ENCODE data around the gene SHC1.
A peak's percentile ranks its signal among the peaks of the same experiment; 100 is the strongest.

Gene SHC1

DNA sequence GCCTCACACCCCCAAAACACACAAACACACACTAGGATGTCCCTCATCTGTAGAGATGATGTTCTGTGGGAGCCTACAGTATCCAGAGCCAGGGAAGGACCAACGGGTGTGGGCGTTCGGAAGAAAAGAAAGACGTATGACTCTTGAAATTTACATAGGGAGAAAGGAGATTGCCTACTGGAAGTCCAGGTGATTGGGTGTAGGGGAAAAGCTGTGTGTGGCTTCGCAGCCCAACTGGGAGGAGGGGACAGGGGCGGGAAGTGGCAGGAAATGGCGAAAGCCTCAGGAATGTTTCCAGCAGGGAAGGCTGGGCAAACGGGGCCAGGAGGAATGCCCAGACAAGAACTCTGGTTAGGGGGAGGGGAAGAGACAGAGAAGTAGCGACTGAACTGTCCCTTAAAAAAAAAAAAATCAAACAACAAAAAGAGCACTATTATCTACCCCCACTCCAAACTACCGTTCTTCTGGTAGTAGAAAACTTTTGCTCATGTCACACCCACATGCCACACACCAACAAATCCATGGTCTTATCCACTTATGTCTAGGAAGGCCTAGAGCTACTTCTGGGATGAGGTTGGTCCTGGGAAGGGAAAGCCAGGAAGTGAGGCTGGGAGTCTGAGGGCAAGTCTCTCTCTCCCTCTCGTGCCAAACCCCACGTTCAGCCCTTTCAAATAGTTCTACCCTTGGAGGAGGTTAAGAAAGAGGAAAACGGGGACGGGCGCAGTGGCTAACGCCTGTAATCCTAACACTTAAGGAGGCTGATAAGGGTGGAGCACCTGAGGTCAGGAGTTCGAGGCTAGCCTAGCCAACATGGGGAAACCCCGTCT, 2.2 kb upstream of the SHC1 start (continued):
- TF ChIP-seq, protein P1, sequence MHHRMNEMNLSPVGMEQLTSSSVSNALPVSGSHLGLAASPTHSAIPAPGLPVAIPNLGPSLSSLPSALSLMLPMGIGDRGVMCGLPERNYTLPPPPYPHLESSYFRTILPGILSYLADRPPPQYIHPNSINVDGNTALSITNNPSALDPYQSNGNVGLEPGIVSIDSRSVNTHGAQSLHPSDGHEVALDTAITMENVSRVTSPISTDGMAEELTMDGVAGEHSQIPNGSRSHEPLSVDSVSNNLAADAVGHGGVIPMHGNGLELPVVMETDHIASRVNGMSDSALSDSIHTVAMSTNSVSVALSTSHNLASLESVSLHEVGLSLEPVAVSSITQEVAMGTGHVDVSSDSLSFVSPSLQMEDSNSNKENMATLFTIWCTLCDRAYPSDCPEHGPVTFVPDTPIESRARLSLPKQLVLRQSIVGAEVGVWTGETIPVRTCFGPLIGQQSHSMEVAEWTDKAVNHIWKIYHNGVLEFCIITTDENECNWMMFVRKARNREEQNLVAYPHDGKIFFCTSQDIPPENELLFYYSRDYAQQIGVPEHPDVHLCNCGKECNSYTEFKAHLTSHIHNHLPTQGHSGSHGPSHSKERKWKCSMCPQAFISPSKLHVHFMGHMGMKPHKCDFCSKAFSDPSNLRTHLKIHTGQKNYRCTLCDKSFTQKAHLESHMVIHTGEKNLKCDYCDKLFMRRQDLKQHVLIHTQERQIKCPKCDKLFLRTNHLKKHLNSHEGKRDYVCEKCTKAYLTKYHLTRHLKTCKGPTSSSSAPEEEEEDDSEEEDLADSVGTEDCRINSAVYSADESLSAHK (tag by site-specific recombination; IDR thresholded peaks at IDR 0.05): peak; percentile 11; the same call in 1 of the 2 replicates
- no peak for TF ChIP-seq KLF16 (tag by site-specific recombination; IDR thresholded peaks at IDR 0.05)
- TF ChIP-seq, protein P2, sequence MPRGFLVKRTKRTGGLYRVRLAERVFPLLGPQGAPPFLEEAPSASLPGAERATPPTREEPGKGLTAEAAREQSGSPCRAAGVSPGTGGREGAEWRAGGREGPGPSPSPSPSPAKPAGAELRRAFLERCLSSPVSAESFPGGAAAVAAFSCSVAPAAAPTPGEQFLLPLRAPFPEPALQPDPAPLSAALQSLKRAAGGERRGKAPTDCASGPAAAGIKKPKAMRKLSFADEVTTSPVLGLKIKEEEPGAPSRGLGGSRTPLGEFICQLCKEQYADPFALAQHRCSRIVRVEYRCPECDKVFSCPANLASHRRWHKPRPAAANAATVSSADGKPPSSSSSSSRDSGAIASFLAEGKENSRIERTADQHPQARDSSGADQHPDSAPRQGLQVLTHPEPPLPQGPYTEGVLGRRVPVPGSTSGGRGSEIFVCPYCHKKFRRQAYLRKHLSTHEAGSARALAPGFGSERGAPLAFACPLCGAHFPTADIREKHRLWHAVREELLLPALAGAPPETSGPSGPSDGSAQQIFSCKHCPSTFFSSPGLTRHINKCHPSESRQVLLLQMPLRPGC (tag by site-specific recombination; IDR thresholded peaks at IDR 0.05): peak; percentile 86
- peak; percentile 69 for TF ChIP-seq OSR2 (tag by site-specific recombination; IDR thresholded peaks at IDR 0.05)
- no peak for TF ChIP-seq MYNN (tag by site-specific recombination; IDR thresholded peaks at IDR 0.05; ENCODE audit: borderline replicate concordance)
- no peak for TF ChIP-seq ZNF426 (tag by site-specific recombination; IDR thresholded peaks at IDR 0.05)
- peak; percentile 27; the same call in 1 of the 2 replicates for TF ChIP-seq WT1 (tag by site-specific recombination; IDR thresholded peaks at IDR 0.05)
- TF ChIP-seq, protein P3, sequence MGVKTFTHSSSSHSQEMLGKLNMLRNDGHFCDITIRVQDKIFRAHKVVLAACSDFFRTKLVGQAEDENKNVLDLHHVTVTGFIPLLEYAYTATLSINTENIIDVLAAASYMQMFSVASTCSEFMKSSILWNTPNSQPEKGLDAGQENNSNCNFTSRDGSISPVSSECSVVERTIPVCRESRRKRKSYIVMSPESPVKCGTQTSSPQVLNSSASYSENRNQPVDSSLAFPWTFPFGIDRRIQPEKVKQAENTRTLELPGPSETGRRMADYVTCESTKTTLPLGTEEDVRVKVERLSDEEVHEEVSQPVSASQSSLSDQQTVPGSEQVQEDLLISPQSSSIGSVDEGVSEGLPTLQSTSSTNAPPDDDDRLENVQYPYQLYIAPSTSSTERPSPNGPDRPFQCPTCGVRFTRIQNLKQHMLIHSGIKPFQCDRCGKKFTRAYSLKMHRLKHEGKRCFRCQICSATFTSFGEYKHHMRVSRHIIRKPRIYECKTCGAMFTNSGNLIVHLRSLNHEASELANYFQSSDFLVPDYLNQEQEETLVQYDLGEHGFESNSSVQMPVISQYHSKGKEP (tag by site-specific recombination; IDR thresholded peaks at IDR 0.05): no peak
- 0 out of 2 replicates have a peak, but pooled peaks have one; percentile 36 for TF ChIP-seq ZNF24 (tag by site-specific recombination; IDR thresholded peaks at IDR 0.05)
- TF ChIP-seq ZNF335 (tag by site-specific recombination; conservative IDR thresholded peaks at IDR 0.05): peak; percentile 59
- no peak for TF ChIP-seq GFI1B (tag by site-specific recombination; IDR thresholded peaks at IDR 0.05)
- TF ChIP-seq, protein P4, sequence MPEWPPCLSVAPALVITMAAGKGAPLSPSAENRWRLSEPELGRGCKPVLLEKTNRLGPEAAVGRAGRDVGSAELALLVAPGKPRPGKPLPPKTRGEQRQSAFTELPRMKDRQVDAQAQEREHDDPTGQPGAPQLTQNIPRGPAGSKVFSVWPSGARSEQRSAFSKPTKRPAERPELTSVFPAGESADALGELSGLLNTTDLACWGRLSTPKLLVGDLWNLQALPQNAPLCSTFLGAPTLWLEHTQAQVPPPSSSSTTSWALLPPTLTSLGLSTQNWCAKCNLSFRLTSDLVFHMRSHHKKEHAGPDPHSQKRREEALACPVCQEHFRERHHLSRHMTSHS (tag by site-specific recombination; IDR thresholded peaks at IDR 0.05): no peak
- TF ChIP-seq, protein P5, sequence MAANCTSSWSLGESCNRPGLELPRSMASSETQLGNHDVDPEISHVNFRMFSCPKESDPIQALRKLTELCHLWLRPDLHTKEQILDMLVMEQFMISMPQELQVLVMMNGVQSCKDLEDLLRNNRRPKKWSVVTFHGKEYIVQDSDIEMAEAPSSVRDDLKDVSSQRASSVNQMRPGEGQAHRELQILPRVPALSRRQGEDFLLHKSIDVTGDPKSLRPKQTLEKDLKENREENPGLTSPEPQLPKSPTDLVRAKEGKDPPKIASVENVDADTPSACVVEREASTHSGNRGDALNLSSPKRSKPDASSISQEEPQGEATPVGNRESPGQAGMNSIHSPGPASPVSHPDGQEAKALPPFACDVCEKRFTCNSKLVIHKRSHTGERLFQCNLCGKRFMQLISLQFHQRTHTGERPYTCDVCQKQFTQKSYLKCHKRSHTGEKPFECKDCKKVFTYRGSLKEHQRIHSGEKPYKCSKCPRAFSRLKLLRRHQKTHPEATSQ (tag by site-specific recombination; IDR thresholded peaks at IDR 0.05): no peak
- TF ChIP-seq ZNF768 (tag by site-specific recombination; IDR thresholded peaks at IDR 0.05): no peak
- no peak for TF ChIP-seq HOXD13 (CRISPR knock-in tag; IDR thresholded peaks at IDR 0.05; ENCODE audit: borderline replicate concordance)
- no peak for TF ChIP-seq SALL2 (tag by site-specific recombination; IDR thresholded peaks at IDR 0.05; ENCODE audit: borderline replicate concordance)
- TF ChIP-seq, protein P6, sequence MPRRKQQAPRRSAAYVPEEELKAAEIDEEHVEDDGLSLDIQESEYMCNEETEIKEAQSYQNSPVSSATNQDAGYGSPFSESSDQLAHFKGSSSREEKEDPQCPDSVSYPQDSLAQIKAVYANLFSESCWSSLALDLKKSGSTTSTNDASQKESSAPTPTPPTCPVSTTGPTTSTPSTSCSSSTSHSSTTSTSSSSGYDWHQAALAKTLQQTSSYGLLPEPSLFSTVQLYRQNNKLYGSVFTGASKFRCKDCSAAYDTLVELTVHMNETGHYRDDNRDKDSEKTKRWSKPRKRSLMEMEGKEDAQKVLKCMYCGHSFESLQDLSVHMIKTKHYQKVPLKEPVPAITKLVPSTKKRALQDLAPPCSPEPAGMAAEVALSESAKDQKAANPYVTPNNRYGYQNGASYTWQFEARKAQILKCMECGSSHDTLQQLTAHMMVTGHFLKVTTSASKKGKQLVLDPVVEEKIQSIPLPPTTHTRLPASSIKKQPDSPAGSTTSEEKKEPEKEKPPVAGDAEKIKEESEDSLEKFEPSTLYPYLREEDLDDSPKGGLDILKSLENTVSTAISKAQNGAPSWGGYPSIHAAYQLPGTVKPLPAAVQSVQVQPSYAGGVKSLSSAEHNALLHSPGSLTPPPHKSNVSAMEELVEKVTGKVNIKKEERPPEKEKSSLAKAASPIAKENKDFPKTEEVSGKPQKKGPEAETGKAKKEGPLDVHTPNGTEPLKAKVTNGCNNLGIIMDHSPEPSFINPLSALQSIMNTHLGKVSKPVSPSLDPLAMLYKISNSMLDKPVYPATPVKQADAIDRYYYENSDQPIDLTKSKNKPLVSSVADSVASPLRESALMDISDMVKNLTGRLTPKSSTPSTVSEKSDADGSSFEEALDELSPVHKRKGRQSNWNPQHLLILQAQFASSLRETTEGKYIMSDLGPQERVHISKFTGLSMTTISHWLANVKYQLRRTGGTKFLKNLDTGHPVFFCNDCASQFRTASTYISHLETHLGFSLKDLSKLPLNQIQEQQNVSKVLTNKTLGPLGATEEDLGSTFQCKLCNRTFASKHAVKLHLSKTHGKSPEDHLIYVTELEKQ (tag by site-specific recombination; IDR thresholded peaks at IDR 0.05; ENCODE audit: borderline replicate concordance): no peak
- no peak for TF ChIP-seq OVOL3 (tag by site-specific recombination; IDR thresholded peaks at IDR 0.05)
- no peak for TF ChIP-seq TRIM28 (IDR thresholded peaks at IDR 0.05; ENCODE audit: borderline replicate concordance, low read length)
- TF ChIP-seq ZNF610 (tag by site-specific recombination; IDR thresholded peaks at IDR 0.05; ENCODE audit: borderline replicate concordance): no peak
- no peak for TF ChIP-seq ZNF10 (tag by site-specific recombination; IDR thresholded peaks at IDR 0.05)
- TF ChIP-seq REPIN1 (tag by site-specific recombination; IDR thresholded peaks at IDR 0.05; ENCODE audit: low read depth): no peak
- 0 out of 2 replicates have a peak, but pooled peaks have one; percentile 30 for TF ChIP-seq BCL11A (tag by site-specific recombination; IDR thresholded peaks at IDR 0.05; ENCODE audit: low read depth)
- TF ChIP-seq, protein P7, sequence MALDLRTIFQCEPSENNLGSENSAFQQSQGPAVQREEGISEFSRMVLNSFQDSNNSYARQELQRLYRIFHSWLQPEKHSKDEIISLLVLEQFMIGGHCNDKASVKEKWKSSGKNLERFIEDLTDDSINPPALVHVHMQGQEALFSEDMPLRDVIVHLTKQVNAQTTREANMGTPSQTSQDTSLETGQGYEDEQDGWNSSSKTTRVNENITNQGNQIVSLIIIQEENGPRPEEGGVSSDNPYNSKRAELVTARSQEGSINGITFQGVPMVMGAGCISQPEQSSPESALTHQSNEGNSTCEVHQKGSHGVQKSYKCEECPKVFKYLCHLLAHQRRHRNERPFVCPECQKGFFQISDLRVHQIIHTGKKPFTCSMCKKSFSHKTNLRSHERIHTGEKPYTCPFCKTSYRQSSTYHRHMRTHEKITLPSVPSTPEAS (tag by site-specific recombination; IDR thresholded peaks at IDR 0.05): no peak
- no peak for TF ChIP-seq ZNF404 (tag by site-specific recombination; IDR thresholded peaks at IDR 0.05)
- TF ChIP-seq FEZF1 (tag by site-specific recombination; IDR thresholded peaks at IDR 0.05): peak; percentile 98
- no peak for TF ChIP-seq SETDB1 (IDR thresholded peaks at IDR 0.05; ENCODE audit: insufficient read length, low read length)

Measured in HEK293 (cell line).